ENCODE results near the gene NAPB. TPM values are rescaled to one million over a fixed set of nuclear protein-coding genes. Genes with fewer than 3 reads are reported as not detected.

The NAPB gene
- total RNA-seq, 4 donors from 2014 or later = 10.9 to 16.1 (median 13.6) TPM

DNA sequence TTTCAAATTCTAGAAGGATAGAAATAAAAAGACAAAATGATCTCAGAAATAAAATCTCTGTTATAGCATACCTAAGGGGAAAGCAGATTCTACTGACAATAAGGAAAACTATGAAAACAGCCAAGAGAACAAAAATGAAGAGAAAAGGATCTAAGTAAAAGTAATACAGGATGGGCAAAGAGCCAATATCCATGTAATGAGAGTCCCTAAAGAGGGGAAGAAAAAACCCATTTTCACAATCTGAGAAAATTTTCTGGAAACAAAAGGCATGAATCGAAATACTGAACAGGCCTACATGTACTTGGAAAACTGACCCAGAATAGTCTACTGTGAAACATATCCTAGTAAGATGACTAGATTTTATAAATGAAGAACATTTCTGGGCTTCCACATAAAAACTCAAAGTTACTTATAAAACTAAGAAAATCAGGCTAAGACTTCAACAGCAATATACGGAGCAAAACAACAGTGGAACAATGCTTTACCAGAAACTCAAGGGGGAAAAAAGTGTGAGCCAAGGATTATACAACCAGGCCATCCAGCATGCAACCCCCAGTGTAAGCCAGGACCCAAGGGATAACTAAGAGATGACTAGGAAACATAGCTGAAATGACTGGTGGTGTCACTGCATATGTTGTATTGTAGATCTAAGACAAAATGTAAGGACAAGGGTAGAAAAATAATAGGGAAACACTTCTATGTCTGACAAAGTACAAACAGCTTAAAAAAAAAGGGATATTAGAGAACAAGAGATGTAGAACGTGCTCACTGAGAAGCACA, 10.2 kb downstream of the NAPB start:
- Histone ChIP-seq H3K36me3 (no peaks in the 10 kb centered on the region), H3K4me3 (no peak overlapping the region), H3K4me1 (peaks cover 0 to 46% (median 3%) of the 10 kb centered on the region in 4 donors), H3K27ac (no peak overlapping the region), H3K9me3 (no peaks in the 10 kb centered on the region), H3K27me3 (no peaks in the 10 kb centered on the region)
- DNase-seq (ENCODE audit: low spot score in 2 of 2) = no peak
- TF ChIP-seq POLR2A (IDR thresholded peaks at IDR 0.05) (no peak), EP300 (IDR thresholded peaks at IDR 0.05) (no peak)
- TF ChIP-seq, protein P1, sequence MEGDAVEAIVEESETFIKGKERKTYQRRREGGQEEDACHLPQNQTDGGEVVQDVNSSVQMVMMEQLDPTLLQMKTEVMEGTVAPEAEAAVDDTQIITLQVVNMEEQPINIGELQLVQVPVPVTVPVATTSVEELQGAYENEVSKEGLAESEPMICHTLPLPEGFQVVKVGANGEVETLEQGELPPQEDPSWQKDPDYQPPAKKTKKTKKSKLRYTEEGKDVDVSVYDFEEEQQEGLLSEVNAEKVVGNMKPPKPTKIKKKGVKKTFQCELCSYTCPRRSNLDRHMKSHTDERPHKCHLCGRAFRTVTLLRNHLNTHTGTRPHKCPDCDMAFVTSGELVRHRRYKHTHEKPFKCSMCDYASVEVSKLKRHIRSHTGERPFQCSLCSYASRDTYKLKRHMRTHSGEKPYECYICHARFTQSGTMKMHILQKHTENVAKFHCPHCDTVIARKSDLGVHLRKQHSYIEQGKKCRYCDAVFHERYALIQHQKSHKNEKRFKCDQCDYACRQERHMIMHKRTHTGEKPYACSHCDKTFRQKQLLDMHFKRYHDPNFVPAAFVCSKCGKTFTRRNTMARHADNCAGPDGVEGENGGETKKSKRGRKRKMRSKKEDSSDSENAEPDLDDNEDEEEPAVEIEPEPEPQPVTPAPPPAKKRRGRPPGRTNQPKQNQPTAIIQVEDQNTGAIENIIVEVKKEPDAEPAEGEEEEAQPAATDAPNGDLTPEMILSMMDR (IDR thresholded peaks at IDR 0.05) = no peak
- WGBS, 2 donors = 50 to 55% methylated on average over 3 of the region's 3 CpGs

- Histone ChIP-seq H3K36me3 (no peaks in the 10 kb centered on the region), H3K4me3 (no peak overlapping the region), H3K4me1 (peaks cover 0 to 48% (median 2%) of the 10 kb centered on the region in 4 donors), H3K27me3 (no peaks in the 10 kb centered on the region), H3K9me3 (no peaks in the 10 kb centered on the region), H3K27ac (no peak overlapping the region)
- 71 to 74% methylated on average over 3 of the region's 3 CpGs for WGBS, 2 donors
- DNase-seq (ENCODE audit: low spot score in 2 of 2) = no peak
- no peak for TF ChIP-seq EP300 (IDR thresholded peaks at IDR 0.05)
- no peak for TF ChIP-seq POLR2A (IDR thresholded peaks at IDR 0.05)
- TF ChIP-seq, protein P1 (IDR thresholded peaks at IDR 0.05) = no peak
Measured at GRCh38 chr20:23409800-23410199, 11.5 kb downstream of the NAPB start.

- Histone ChIP-seq H3K27me3 (no peaks in the 10 kb centered on the region), H3K36me3 (no peaks in the 10 kb centered on the region), H3K27ac (no peak overlapping the region), H3K4me3 (no peak overlapping the region), H3K4me1 (peaks cover 0 to 48% (median 2%) of the 10 kb centered on the region in 4 donors), H3K9me3 (no peaks in the 10 kb centered on the region)
- WGBS, 2 donors = 86 to 93% methylated on average over 2 of the region's 2 CpGs
- TF ChIP-seq POLR2A (IDR thresholded peaks at IDR 0.05) = no peak
- DNase-seq (ENCODE audit: low spot score in 2 of 2) = no peak
Measured at GRCh38 chr20:23408957-23409356, 12.3 kb downstream of the NAPB start.

DNA sequence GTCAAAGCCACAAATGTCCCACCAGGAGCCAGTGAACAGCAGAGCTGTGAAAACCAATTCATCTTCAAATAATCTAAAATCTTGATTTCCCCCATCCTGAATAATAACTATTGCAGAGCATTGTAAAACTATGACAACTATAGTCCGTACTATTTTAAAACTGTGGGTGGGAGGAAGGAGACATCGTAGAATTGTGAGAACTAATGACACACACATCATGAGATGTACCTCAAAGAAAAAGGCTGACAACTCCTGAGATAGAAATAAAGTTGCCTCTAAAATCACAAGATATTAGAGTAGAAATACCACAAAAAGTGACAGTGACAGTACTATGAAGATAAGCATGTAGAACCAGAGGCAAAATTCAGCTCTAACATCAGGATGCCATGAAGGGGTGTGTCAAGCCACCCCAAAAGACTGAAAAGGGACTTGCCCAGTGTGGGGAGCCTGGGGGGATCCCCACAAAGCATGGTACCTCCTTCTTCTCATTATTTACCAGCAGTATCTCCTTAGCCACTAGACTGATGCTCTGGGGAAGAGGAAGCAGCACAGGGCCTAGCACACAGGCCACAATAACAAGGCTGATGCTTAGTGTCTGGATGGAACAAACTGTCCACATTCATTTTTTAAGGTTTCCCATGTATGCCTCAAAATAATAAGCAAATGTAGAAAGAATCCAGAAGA, 13.4 kb downstream of the NAPB start:
- H3K4me1 ChIP-seq = peaks cover 0 to 48% (median 2%) of the 10 kb centered on the region in 4 donors
- TF ChIP-seq EP300 (IDR thresholded peaks at IDR 0.05) (no peak), POLR2A (IDR thresholded peaks at IDR 0.05) (no peak)
- TF ChIP-seq, protein P1 (IDR thresholded peaks at IDR 0.05) = no peak
- no peaks in the 10 kb centered on the region for H3K27me3 ChIP-seq
- no peaks in the 10 kb centered on the region for H3K9me3 ChIP-seq
- no peaks in the 10 kb centered on the region for H3K36me3 ChIP-seq
- no peak overlapping the region for H3K4me3 ChIP-seq
- no peak for DNase-seq (ENCODE audit: low spot score in 2 of 2)
- no peak overlapping the region for H3K27ac ChIP-seq
- 74 to 87% methylated on average over 2 of the region's 2 CpGs for WGBS, 2 donors

GRCh38 chr20:23406880-23407279, 14.4 kb downstream of the NAPB start:
- DNase-seq (ENCODE audit: low spot score in 2 of 2) = no peak
- WGBS, 2 donors = 98 to 100% methylated on average over 1 of the region's 1 CpG
- Histone ChIP-seq H3K27me3 (no peaks in the 10 kb centered on the region), H3K27ac (no peak overlapping the region), H3K4me3 (no peak overlapping the region), H3K4me1 (peaks cover 0 to 39% (median under 1%) of the 10 kb centered on the region in 4 donors), H3K36me3 (peaks cover 0 to 2% (median 0%) of the 10 kb centered on the region in 3 donors), H3K9me3 (no peaks in the 10 kb centered on the region)
- TF ChIP-seq, protein P1 (IDR thresholded peaks at IDR 0.05) = no peak
- TF ChIP-seq POLR2A (IDR thresholded peaks at IDR 0.05) = no peak
- TF ChIP-seq EP300 (IDR thresholded peaks at IDR 0.05) = no peak
